A549 (cell line): ENCODE data around the gene CASP10.

Experiments used
- CTCF ChIP-seq: fragments of >200 bp; sonication (Bioruptor Twin); formaldehyde crosslinking; IDR thresholded peaks from 3 replicates; pipeline ENCODE4 v1.5.1; 2016
- MAX ChIP-seq: IDR thresholded peaks from 2 replicates; pipeline ENCODE4 v1.6.1; 2012
- RFX5 ChIP-seq: fragments of 450-650 bp; IDR thresholded peaks from 2 replicates; pipeline ENCODE4 v1.7.1; 2014; ENCODE audit warnings: antibody characterized with exemption, mild to moderate bottlenecking, moderate library complexity

- TF ChIP-seq CTCF (no peak), RFX5 (no peak), MAX (no peak)
These were observed 38.6 kb upstream of the CASP10 start for GRCh38 chr2:201144101-201145051.
